GM19025 (cell line): ENCODE data around the gene IWS1.
"Not testable (repeated sequence)": the region's sequence is repeated elsewhere in the genome, so short reads cannot be mapped to it uniquely, and the experiment has no call there.

ENCODE experiments used
- ATAC-seq: cut with Tn5 transposase; IDR thresholded peaks from one replicate; pipeline ENCODE4 v1.9.1; 2021; ENCODE audit warnings: mild to moderate bottlenecking, low read depth, moderate library complexity; ENCODE audit not compliant: unreplicated experiment

IWS1 gene

DNA sequence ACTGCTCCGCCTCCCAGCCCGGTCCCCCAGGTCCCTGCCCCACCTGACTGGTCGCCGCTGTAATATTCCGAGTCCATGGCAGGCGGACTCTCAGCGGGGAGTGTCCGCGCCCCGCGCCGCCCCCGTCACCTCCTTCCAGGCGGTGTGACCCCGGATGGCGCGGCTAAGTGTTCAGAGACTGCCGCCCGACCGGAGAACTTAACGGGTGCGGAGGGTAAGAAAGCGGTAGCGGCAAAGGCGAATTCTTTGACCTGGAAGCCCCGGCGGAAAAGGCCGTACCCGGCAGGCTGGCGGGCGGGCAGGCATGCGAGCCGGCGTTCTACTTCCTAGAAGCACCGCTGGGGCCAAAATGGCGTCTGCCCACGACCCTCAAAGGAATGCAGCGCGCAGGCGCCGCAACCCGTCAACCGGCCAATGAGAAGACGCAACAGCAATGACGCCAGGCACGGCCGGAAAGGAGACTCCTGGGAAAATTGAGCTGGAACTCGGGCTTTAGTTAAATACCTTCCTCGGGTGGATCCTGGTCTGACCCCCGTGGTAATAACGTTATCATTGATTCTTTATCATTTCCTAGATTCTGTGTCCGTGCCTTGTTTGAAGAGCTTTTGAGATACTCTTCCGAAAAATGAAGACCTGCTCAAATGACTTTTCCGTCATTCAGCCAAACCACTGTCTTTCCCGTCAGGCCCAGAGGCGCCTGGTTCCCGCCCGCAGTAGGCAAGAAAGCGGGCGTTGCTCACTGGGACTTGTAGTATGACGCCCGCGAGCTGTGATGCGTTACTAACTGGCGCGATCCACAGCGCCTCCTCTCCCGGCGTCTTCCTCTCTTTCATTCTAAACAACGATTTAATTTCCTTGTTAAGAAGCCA, at the start of gene IWS1:
TSS of gene IWS1 (minus strand) at position 358 of the 869 bp plus-strand sequence. CDS start at position 77, 281 bp downstream.
- ATAC-seq = peak; percentile 88

DNA sequence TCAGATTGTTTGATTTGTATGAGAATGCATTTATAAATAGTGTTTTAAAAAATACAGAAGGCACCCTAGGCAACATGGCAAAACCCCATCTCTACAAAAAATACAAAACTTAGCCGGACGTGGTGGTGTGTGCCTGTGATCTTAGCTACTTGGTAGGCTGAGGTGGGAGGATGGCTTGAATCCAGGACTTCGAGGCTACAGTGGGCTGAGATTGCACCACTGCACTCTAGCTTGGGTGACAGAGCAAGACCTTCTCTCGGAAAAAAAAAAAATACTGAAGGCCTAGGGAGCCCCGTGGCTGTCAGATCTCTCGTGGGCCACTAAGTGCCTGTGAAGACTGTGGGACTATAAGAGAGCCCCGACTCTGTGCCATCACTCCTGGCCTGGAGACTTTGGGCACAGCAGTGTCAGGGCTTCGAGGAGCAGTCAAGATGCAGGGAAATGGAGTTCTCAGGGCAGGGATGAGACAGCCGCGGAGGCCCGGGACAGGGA, 49.7 kb upstream of the IWS1 start:
- no peak for ATAC-seq

DNA sequence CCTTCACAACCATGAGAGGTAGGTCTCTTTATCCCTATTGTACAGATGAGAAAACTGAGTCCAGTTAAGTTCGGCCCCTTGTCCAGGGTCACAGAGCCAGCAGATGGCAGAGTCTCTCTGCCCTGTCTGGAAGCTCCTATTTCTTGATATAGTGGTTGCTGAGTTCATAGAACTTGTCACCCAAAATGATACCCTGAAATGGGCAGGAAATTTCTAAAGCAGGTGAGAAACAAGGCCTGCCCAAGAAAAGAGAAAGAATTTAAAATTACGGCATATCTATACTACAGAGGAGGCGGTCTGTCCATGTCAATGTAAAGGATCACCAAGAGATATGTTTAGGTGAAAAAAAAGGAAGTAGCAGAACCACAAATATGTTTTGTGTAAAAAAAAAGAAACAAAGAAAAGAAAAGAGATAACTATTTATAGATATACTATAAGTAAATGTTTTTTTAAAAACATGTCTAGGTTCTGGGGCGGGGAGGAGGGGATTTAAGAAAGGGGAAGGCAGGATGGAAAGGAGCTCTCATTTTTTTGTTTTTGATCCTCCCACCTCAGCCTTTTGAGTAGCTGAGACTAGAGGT, 49.0 kb upstream of the IWS1 start:
- ATAC-seq = no peak

DNA sequence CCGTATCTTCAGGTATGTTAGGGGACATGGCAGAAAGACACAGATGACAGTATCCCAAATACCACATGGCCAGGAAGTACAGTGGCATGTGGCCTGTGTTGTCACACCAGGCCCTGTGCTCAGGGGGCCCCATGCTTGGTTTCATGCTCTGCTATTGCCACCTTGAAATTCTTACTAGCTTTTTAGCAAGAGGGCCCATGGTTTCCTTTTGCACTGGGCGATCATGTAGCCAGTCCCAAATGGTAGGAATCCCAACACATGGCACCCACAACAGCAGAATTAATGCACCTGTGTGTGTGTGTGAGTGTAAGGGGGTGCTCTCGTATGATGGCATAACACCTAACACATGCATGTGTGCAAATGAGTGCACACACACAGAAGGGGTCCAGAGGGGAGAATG, 48.4 kb upstream of the IWS1 start:
- no peak for ATAC-seq

DNA sequence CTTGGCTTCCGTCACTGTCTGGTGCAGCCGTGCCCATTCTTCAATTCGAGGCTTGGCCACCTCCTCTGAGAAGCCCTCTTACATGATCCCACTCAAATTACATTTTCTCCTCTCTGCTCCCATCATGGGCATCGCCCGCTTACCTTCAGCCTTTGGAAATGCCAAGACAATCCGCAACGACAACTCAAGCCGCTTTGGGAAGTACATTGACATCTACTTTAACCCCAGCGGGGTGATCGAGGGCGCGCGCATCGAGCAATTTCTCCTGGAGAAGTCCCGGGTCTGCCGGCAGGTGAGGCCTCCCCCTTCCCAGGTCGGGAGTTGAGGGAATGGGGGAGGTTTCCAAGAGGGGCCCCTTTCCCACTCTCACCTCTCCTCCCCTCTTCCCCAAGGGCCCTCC, 47.5 kb upstream of the IWS1 start:
- ATAC-seq = no peak

DNA sequence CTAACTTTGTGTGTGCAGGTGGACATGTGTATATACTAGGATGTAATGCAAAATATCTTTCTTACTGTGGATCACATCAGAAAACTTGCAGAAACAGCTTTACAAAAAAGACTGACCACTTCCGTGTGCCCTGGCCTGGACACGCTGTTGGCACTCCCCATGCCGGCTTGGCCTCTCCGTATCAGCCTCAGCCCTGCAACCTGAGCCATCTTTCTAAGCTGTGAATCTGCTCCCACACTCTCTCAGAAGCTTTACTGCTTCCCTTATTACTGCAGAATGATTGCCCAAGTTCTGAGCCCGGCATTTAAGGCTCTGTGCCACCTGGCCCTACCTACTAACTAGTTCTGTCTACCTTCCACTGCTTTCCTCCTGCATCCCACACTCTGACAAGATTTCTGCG, 47.0 kb upstream of the IWS1 start:
- ATAC-seq = no peak

DNA sequence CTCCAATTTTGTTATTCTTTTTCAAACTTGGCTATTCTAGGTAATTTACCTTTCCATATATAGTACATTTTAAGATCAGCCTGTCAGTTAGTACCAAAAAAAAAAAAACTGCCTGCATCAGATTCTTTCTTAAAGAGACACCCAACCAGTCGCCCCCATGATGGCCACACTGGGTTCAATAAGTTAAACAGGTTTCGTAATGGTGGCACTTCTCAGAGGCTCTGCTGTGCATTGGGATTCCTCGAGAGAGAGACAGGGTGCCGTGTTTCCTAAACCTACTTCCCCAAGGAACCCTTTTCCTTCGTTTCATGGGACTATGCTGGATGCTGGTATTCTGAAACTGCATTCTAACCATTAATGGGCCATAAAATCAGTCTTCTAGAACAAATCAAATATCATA, 46.6 kb upstream of the IWS1 start:
- no peak for ATAC-seq

DNA sequence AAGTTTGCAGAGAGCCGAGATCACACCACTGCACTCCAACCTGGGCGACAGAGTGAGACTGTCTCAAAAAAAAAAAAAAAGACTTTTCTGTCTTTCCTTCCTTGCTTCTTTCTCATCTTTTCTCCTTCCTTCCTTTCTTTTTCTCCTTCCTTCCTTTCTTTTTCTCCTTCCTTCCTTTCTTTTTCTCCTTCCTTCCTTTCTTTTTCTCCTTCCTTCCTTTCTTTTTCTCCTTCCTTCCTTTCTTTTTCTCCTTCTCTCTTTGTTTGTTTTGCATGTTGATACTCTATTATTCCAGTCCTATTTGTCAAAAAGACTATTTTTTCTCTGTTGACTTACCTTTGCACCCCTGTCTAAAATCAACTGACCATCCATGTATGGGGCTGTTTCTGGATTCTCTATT, 46.1 kb upstream of the IWS1 start:
- not testable (repeated sequence) for ATAC-seq

DNA sequence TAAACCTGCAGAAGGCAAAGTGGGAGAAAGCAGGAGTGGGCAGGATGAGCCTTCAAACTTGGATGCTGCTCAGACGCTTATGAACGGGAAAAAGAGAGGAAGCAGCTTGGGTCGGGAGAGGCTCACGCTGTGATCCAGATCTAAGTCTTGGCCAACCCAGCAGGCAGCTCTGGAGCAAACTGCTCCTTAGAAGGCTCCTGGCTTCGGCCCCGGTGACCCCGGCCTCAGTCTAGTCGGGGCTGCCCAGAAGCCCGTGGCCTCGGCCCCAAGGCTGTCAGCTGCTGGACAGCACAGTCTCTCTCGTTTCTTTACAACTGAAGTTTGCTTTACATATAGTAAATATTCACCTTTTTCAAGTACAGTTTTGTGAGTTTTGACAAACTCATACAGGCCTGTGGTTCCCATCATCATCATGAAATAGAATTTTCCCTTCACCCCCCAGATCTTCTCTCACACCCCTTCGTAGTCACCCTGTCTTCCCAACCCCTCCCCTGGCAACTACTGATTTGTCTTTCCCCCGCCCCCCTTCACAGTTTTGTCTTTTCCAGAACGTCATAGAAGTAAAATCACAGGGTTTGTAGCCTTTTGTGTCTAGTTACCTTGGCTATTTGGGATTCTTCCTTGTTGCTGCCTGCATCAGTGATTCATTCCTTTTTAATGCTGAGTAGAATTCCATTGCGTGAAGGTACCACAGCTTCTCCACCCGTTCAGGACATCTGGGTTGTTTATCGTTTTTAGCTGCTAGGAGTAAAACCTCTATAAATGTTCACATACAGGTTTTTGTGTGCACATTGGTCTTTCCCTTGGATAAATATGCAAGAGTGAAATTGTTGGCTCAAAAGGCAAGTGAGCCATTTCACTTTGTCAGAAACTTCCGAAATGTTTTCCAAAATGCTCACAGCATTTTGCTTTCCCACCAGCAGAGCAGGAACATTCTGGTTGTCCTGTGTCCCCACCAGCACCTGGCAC, 44.3 kb upstream of the IWS1 start:
- no peak for ATAC-seq

DNA sequence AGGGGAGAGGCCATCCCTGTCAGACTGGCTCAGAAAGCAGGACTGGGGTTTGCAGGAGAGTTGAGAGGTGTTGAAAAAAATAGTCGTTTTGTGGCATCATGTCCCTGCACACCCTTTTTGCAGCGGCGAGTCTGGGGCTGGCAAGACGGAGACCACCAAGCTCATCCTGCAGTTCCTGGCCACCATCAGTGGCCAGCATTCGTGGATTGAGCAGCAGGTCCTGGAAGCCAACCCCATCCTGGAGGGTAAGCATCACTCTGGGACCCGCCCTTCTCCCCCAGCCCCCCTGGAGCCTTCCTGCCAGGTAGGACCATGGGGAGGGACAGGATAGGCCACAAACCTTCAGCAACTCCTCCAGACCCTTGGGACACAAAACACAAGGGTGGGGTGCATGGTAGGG, 43.4 kb upstream of the IWS1 start:
- no peak for ATAC-seq

DNA sequence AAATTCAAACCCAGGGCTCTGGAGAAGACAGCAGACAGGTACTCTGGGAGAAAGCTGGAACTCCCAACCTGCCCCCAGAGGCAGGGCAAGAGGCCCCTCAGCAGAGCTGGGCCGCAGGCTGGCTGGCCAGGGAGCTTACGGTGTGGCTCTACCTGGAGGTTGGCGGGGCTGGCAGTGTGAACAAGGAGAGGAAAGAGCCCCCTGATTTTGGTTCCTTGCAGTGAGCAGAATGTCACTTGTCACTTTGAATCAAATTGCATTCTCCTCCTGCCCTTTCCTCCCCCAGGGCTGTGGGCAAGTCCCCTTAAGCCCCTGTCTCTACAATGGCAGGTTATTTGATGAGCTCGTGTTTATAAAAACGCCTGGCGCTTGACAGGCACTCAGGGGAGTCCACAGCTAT, 41.8 kb upstream of the IWS1 start:
- no peak for ATAC-seq

DNA sequence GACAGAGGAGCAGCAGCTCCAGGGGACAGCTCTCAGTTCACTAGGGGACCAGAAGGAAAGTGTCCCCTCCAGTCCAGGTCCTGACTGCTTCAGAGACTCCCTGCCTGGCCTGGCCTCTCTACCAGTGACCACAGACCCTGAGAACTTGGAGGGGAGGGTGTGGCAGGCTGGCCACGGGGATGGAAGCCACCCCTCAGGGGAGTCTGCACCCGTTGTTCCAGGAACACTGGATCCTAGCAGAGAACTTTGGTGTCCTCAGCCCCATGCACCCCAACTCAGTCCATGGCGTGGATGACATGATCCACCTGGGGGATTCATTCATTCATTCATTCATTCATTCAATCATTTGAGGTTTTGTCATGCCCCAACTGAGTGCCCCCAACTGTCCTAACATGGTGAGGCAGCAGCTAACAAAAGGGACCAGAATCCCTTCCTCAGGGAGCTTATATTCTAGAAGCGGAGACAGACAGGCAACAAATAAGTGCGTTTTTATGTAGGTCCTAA, 41.1 kb upstream of the IWS1 start:
- no peak for ATAC-seq

DNA sequence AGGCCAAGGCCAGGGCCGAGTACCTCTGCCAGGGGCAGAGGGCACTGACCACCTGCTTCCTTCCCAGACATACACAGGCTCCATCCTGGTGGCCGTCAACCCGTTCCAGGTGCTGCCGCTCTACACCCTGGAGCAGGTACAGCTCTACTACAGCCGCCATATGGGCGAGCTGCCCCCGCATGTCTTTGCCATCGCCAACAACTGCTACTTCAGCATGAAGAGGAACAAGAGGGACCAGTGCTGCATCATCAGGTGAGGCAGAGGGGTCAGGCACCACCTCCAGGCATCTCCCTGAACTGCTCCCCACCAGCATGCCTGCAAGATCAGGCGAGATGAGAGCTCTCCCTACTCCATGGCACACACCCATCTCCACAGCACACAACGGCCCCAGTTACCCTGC, 40.3 kb upstream of the IWS1 start:
- no peak for ATAC-seq

DNA sequence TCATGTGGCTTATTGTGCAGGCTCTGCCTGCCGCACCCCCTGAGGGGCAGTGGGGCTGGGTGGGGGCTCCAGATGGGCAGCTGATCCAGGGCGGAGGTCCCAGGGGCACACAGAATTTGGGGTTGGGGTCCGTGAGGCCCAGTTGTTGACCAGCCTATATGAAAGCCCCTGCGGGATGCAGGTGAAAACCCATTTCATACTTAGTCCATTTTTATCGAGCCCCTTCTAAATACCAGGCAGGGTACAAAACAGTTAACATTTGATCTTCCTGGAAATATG, 39.8 kb upstream of the IWS1 start:
- ATAC-seq = no peak

DNA sequence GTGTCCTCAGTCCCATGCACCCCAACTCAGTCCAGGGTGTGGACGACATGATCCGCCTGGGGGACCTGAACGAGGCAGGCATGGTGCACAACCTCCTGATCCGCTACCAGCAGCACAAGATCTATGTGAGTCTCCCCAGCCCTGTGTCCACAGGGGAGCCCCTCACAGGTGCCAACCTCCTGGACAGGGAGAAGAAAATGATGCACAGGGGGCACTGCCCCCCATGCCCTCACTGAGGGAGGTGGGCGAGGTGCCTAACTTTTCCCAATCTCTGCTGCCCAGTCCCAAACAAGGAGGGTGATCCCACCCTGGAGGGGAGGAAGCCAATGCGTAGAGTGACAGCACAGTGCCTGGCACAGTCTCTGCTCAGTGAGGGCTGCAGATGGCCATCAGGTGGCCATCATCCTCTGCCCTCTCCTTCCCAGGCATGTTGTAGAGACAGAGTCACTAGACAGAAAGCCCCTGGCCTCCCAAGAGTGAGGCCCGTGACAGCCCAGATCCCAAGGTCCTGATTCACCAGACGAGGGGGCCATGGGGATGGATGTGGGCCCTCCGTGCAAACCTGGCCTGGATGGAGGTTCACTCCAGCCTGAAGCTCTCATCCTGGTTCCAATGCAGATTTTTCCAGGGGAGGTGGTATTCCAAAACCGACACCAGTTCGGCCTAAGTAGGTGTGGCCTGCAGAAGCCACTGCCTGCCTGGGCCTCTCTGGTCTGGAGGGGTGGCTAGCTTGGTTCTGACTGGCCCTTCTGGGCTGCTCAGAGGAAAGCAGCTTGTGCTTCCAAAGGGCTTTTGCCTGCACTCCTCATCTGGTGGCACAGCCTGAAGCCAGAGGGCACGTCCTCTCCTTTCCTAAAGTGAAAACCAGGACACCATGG, 39.2 kb upstream of the IWS1 start:
- no peak for ATAC-seq

DNA sequence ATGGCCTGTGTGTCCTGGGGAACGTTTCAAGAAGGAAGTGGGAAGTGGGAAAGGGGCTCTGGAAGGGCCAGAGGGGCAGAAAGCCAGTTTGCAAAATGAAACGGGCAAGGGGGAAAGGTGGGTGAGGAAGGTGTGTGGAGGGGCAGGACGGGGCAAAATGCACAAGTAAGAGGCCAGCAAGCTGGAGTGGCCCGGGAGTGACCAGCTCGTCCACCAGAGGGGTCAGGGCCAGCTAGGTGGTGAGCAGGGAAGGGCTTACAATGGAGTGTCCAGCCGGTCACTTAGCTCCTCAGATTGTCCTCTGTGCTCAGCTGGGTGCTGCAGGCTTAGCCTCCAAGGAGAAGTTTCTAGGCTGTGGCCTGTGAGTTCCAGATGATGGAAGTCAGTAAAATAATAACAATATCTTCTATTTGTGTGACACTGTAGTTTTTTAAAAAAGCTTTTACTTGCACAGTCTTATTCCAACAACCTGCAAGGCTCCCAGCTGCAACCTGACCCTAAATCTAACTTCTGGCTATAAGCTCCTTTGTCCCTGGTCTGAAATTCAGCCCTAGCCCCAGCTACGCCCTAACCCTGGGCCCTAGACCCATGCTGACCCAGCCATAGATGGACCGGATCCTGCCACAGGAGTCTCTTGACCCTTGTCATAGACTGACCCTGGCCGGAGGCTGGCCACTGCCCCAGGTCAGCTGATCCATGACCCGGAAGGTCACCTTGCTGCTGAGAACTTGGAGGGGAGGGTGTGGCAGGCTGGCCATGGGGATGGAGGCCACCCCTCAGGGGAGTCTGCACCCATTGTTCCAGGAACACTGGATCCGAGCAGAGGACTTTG, 38.4 kb upstream of the IWS1 start:
- ATAC-seq = no peak

DNA sequence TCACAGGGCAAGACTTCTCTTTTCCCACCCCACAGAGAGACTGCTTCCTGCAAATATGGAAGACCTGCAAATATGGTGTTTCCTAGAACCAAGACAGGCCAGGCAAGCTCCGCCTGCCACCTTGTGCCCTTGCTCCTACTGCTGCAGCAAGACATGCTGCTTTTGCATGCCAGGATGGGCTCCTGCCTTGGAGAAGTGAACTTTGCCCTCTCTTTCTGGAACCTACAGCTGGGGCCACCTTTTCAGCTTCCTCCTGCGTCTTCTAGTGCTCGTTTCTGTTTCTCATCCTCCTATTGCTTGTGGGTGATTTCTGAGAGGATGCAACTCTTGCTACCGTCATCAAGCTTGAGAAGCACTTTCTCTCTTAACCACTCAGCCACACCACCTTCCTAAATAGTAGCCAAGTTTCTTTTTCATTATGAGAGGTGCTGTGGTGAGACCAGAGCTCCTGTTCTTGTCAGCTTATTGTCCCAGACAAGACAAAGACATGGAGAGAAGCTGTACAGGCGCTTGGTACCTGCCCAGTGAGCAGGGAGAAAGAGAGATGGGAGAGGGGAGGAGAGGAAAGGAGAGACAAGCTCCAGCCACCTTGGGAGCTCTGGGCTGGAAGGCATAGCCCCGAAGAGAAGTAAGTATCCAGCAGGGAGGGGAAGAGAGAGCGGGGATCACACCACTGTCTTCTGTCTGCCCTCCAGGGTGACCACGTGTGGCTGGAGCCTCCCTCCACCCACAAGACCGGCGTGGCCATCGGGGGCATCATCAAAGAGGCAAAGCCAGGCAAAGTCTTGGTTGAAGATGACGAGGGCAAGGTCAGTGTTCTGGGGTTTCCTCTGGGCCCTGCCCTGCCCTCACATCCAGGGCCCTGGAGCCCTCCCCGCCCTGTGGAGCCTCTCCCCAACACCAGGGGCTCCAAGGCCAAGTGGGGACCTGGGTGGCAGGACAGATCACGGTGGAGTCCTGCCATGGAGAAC, 37.5 kb upstream of the IWS1 start:
- ATAC-seq = peak; percentile 96

DNA sequence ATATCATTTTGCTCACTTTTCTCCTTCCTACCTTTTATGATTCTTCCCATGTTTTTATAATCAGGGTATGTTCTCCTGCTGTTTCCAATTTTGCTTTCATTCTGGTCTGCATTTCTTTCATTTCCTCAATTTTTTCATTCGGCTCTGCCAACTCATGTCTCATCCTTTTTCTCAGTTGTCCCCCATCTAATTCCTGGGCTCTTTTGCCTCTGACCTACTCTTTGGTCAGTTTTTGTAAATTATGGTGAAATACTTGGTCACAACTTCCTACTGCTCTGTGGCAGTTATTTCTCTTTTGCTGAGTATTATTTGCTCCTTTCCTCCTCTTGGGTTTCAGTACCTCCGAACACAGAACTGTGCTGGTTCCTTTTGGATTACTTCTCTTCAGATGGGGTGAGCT, 36.6 kb upstream of the IWS1 start:
- no peak for ATAC-seq
